HG03378 (cell line): ENCODE measurements around the gene KLHL21.
"Not testable (repeated sequence)": the region's sequence is repeated elsewhere in the genome, so short reads cannot be mapped to it uniquely, and the experiment has no call there.

ENCODE experiments used
- ATAC-seq: cut with Tn5 transposase; IDR thresholded peaks from one replicate; pipeline ENCODE4 v1.9.1; 2021; ENCODE audit warnings: mild to moderate bottlenecking, moderate library complexity; ENCODE audit not compliant: unreplicated experiment

KLHL21 gene

GRCh38 chr1:6600410-6601048, 2.1 kb downstream of the KLHL21 start:
- ATAC-seq: no peak

- ATAC-seq: not testable (repeated sequence)
These were observed 2.7 kb downstream of the KLHL21 start for GRCh38 chr1:6599991-6600390.

- no peak for ATAC-seq
These were observed 3.3 kb downstream of the KLHL21 start for GRCh38 chr1:6599141-6599975.

- ATAC-seq: no peak
These were observed 4.9 kb downstream of the KLHL21 start for GRCh38 chr1:6597777-6598131.

- ATAC-seq: no peak
These were observed 5.5 kb downstream of the KLHL21 start for GRCh38 chr1:6596886-6597776.

GRCh38 chr1:6596351-6596750, 6.3 kb downstream of the KLHL21 start:
- no peak for ATAC-seq

GRCh38 chr1:6594977-6595740, 7.5 kb downstream of the KLHL21 start:
- ATAC-seq: no peak

- no peak for ATAC-seq
These were observed 8.9 kb downstream of the KLHL21 start for GRCh38 chr1:6593810-6594209.

GRCh38 chr1:6592865-6593593, 9.6 kb downstream of the KLHL21 start:
- no peak for ATAC-seq

GRCh38 chr1:6592441-6592840, 10.2 kb downstream of the KLHL21 start:
- ATAC-seq: no peak

- ATAC-seq: no peak
These were observed 11.0 kb downstream of the KLHL21 start for GRCh38 chr1:6591644-6592043.

GRCh38 chr1:6591222-6591621, 11.4 kb downstream of the KLHL21 start:
- ATAC-seq: no peak

GRCh38 chr1:6590046-6590445, 12.6 kb downstream of the KLHL21 start:
- ATAC-seq: no peak

GRCh38 chr1:6588893-6589520, 13.7 kb downstream of the KLHL21 start:
- no peak for ATAC-seq

GRCh38 chr1:6588128-6588892, 14.4 kb downstream of the KLHL21 start:
- ATAC-seq: no peak

- ATAC-seq: no peak
These were observed 15.2 kb downstream of the KLHL21 start for GRCh38 chr1:6587261-6588005.

- no peak for ATAC-seq
These were observed 16.3 kb downstream of the KLHL21 start for GRCh38 chr1:6586404-6586816.

GRCh38 chr1:6585841-6586240, 16.8 kb downstream of the KLHL21 start:
- no peak for ATAC-seq
